MM.1S (cell line): ENCODE results near the gene TEX14.

Experiments
- EZH2phosphoT487 ChIP-seq: fragments of 300-600 bp; sonication (generic); IDR thresholded peaks from 2 replicates; pipeline ENCODE4 v1.6.1; 2018; ENCODE audit warnings: antibody characterized with exemption, low read length
- TF ChIP-seq, protein P1 (sequence below): fragments of 300-600 bp; sonication (generic); IDR thresholded peaks from 2 replicates; pipeline ENCODE4 v1.5.1; 2016; ENCODE audit warnings: antibody characterized with exemption, low read length, mixed read lengths

DNA sequence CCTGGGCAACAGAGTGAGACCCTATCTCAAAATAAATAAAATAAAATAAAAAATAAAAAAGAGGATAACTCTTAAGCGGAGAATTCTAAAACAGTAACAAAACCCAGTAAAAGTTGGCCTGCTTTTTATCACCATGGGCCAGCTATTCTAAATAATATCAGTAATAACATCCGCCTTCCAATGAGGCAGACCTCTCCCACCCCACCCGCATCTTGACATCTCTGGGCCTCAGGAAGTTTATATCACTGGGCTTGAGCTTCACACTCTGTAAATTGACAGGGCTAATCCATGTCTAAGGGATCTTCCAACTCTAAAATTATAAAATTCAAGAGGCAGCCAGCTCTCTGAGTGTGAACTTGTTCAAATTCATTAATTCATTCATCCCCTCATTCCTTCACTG lies 94.5 kb downstream of the TEX14 start:
- TF ChIP-seq, protein P1, sequence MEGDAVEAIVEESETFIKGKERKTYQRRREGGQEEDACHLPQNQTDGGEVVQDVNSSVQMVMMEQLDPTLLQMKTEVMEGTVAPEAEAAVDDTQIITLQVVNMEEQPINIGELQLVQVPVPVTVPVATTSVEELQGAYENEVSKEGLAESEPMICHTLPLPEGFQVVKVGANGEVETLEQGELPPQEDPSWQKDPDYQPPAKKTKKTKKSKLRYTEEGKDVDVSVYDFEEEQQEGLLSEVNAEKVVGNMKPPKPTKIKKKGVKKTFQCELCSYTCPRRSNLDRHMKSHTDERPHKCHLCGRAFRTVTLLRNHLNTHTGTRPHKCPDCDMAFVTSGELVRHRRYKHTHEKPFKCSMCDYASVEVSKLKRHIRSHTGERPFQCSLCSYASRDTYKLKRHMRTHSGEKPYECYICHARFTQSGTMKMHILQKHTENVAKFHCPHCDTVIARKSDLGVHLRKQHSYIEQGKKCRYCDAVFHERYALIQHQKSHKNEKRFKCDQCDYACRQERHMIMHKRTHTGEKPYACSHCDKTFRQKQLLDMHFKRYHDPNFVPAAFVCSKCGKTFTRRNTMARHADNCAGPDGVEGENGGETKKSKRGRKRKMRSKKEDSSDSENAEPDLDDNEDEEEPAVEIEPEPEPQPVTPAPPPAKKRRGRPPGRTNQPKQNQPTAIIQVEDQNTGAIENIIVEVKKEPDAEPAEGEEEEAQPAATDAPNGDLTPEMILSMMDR: no peak
- no peak for TF ChIP-seq EZH2phosphoT487
